Thyroid gland (tissue), 4 donors: ENCODE results near the gene ANAPC1.

Source experiments
- CTCF ChIP-seq, 6 experiments: fragments of 200-600 bp in 3 of 6; fragments of 450-650 bp in 3 of 6; sonication (generic) in 3 of 6; IDR thresholded peaks; one replicate each; pipeline ENCODE4 v1.5.1; 2016 to 2019; ENCODE audit warnings: antibody characterized with exemption in 6 of 6, mild to moderate bottlenecking in 2 of 6, inconsistent platforms in 1 of 6, moderate library complexity in 1 of 6
- POLR2A ChIP-seq, 2 donors: fragments of 450-650 bp; IDR thresholded peaks; one replicate each; pipeline ENCODE4 v1.6.1; 2017; ENCODE audit warnings: antibody characterized with exemption in 2 of 2, mild to moderate bottlenecking in 2 of 2, moderate library complexity in 1 of 2

GRCh38 chr2:111908578-111908977 lies 24.6 kb upstream of the ANAPC1 start:
- TF ChIP-seq CTCF (IDR thresholded peaks at IDR 0.05): no peak
- TF ChIP-seq POLR2A (IDR thresholded peaks at IDR 0.05): no peak
